Calu3 (cell line): Measurements from ENCODE around the gene NR2F6. TPM values are rescaled to one million over a fixed set of nuclear protein-coding genes. Genes with fewer than 3 reads are reported as not detected.

Source experiments
- BruUV-seq: library from RNA; stranded (reverse); fragments of 400-500 nt; replicated peaks from 2 replicates; lab custom pipeline; 2021; lab: Mats Ljungman, UMichigan
- CTCF ChIA-PET: fragments of 300-600 bp; sonication (Branson Sonifier 250); formaldehyde crosslinking; loops from one replicate; lab custom pipeline; 2022; ENCODE audit warnings: antibody characterized with exemption; lab: Charles Lee
- DNase-seq: peaks from one replicate; pipeline ENCODE4 v3.0.0; 2022
- H3K27ac Mint-ChIP-seq: one replicate; pipeline ENCODE4 v1.8.0; 2022; ENCODE audit warnings: mixed read lengths; ENCODE audit not compliant: unreplicated experiment
- H3K27me3 Mint-ChIP-seq: one replicate; pipeline ENCODE4 v1.8.0; 2022; ENCODE audit warnings: mixed read lengths; ENCODE audit not compliant: unreplicated experiment
- H3K36me3 Mint-ChIP-seq: one replicate; pipeline ENCODE4 v1.8.0; 2022; ENCODE audit warnings: mild to moderate bottlenecking, moderate library complexity, mixed read lengths; ENCODE audit not compliant: insufficient read depth, unreplicated experiment
- H3K4me1 Mint-ChIP-seq: one replicate; pipeline ENCODE4 v1.8.0; 2022; ENCODE audit warnings: mild to moderate bottlenecking, low read depth, mixed read lengths; ENCODE audit not compliant: unreplicated experiment
- H3K4me3 Mint-ChIP-seq: one replicate; pipeline ENCODE4 v1.8.0; 2022; ENCODE audit warnings: mild to moderate bottlenecking, low read depth, moderate library complexity, mixed read lengths; ENCODE audit not compliant: unreplicated experiment
- H3K9me3 Mint-ChIP-seq: one replicate; pipeline ENCODE4 v1.8.0; 2022; ENCODE audit warnings: low read depth, mixed read lengths; ENCODE audit not compliant: unreplicated experiment
- CTCF ChIP-seq: fragments of 200-600 bp; IDR thresholded peaks from one replicate; pipeline ENCODE4 v1.8.0; 2022; ENCODE audit warnings: antibody characterized with exemption; ENCODE audit not compliant: unreplicated experiment
- intact Hi-C: fragments of 100-400 bp; cut with micrococcal nuclease; formaldehyde crosslinking; loops from one replicate; pipeline ENCODE4 v1.10.0; 2022; ENCODE audit not compliant: unreplicated experiment
- total RNA-seq: library from RNA; stranded (reverse); gene quantifications from 2 replicates; pipeline ENCODE4 v1.2.3, GENCODE V29; 2022

NR2F6 gene
- total RNA-seq, 1 experiment from 2014 or later, result 34.6 TPM

- Mint-ChIP-seq H3K9me3 (no peaks in the 10 kb centered on the region), H3K36me3 (peaks cover 10% of the 10 kb centered on the region), H3K4me1 (peaks cover 24% of the 10 kb centered on the region), H3K27me3 (no peaks in the 10 kb centered on the region), H3K27ac (no peak overlapping the region), H3K4me3 (no peak overlapping the region)
- DNase-seq, result no peak
- intact Hi-C loops, result no loop called here
- CTCF ChIA-PET, result no interaction called here
- no TSS peak for BruUV-seq
- TF ChIP-seq CTCF, result no peak
Observed at GRCh38 chr19:17262557-17262956, 16.8 kb upstream of the NR2F6 start.

DNA sequence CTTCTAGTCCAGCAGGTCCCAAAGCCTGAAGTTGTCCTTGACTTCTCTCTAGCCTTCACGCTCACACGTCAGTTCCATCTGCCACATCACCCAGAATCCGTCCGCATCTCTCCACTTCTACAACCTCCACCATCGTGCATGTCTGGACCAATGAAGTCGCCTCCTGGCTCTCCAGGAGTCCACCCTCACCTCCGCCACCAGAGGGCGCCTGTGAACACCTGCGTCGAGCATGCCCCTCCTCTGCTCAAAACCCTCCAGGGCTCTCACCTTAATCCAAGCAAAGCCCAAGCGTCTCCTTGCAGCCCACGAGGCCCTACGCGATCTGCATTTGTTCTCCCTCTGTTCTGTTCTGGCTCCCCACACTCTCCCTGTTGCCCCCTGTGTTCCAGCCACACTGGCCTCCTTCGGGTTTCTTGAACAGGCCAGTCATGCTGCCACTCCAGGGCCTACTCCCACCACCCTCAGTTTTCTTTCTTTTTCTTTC, 15.2 kb upstream of the NR2F6 start:
- DNase-seq, result peak; percentile 86
- CTCF ChIA-PET, result interaction anchor here (0.6 to 1.4 kb wide), 3 partner anchors 12 to 177 kb away, joined by 3 to 4 read pairs (median 3); no protein-coding TSS in a partner anchor
- H3K27me3 Mint-ChIP-seq, result no peaks in the 10 kb centered on the region
- no TSS peak for BruUV-seq
- peaks cover 15% of the 10 kb centered on the region for H3K4me1 Mint-ChIP-seq
- H3K36me3 Mint-ChIP-seq, result no peaks in the 10 kb centered on the region
- intact Hi-C loops, result no loop called here
- H3K27ac Mint-ChIP-seq, result no peak overlapping the region
- no peaks in the 10 kb centered on the region for H3K9me3 Mint-ChIP-seq
- no peak overlapping the region for H3K4me3 Mint-ChIP-seq
- peak; percentile 79 for TF ChIP-seq CTCF

GRCh38 chr19:17259934-17260333, 14.2 kb upstream of the NR2F6 start:
- Mint-ChIP-seq H3K27me3 (no peaks in the 10 kb centered on the region), H3K9me3 (no peaks in the 10 kb centered on the region), H3K36me3 (no peaks in the 10 kb centered on the region), H3K4me1 (peaks cover 20% of the 10 kb centered on the region), H3K27ac (no peak overlapping the region), H3K4me3 (no peak overlapping the region)
- TF ChIP-seq CTCF, result no peak
- CTCF ChIA-PET, result interaction anchor here (1.4 kb wide), 1 partner anchor 11 kb away, joined by 4 read pairs; no protein-coding TSS in a partner anchor
- no peak for DNase-seq
- intact Hi-C loops, result no loop called here
- no TSS peak for BruUV-seq

DNA sequence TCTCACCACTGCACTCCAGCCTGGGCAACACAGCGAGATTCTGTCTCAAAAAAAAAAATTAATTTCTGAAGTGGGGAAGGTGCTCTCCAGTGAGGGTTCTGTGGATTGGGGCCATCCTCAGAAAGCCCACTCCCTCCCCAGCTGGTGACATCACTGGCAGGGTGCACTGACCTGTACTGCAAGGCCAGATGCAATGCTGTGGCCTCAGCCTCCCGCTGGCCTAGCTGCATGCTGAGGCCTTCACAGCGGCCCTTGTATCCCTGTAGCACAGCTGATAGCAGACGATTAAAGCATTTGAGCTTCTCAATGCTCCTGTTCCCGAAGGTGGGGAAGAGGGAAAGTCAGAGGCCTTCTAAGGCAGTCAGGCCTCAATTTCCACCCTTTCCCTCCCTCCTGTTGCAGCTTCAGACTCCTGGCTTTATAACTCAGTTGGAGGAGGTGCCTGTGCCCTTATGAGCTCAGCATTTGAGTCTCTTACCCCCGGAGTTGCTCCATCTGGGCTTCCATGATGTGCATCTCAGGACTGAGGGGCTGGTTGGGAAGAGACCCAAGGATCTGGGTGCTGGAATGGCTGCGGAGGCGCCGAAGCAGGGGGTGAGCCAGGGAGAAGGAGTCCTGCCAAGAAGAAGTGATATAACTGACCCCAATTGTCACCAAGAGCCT, 13.5 kb upstream of the NR2F6 start:
- Mint-ChIP-seq H3K9me3 (no peaks in the 10 kb centered on the region), H3K4me3 (no peak overlapping the region), H3K36me3 (no peaks in the 10 kb centered on the region), H3K4me1 (peaks cover 17% of the 10 kb centered on the region), H3K27me3 (no peaks in the 10 kb centered on the region), H3K27ac (no peak overlapping the region)
- DNase-seq, result no peak
- no peak for TF ChIP-seq CTCF
- no TSS peak for BruUV-seq
- CTCF ChIA-PET, result no interaction called here
- intact Hi-C loops, result no loop called here
